ENCODE measurements around the gene DENND1A. TPM values are rescaled to one million over a fixed set of nuclear protein-coding genes. Genes with fewer than 3 reads are reported as not detected.
"Not testable (repeated sequence)": the region's sequence is repeated elsewhere in the genome, so short reads cannot be mapped to it uniquely, and the experiment has no call there.

Gene DENND1A
- total RNA-seq, 1 experiment from 2014 or later, result 29.7 TPM

DNA sequence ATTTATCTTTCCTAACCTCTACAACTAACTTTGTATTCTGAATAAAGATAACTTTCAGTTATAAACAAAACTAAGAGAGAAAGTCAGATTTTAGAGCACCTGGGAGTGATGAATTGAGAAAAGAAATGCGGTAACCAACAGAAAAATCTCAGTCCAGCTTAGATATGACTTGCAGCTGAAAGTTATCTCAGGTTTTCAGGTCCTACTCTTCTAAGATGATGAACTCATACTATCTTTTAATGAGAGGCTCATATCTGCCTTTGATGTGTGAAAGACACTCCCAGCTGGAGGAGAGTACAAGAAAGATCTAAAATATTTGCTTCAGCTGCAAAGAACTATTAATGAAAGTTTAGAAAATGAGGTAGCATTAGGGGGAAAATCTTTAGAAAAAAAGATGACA is 190.5 kb downstream of the DENND1A start:
- DNase-seq, result no peak
- Histone ChIP-seq H3K4me1 (ENCODE audit: insufficient read depth, low read length) (no peaks in the 10 kb centered on the region), H3F3A (ENCODE audit: low read length, unreplicated experiment) (no peaks in the 10 kb centered on the region), H3K9me3 (ENCODE audit: low read length) (no peaks in the 10 kb centered on the region), H3K9me2 (replicated peaks; ENCODE audit: low read length) (no peaks in the 10 kb centered on the region), H3K27ac (ENCODE audit: low read length) (no peak overlapping the region), H3K4me3 (ENCODE audit: low read length) (no peak overlapping the region), H4K20me1 (ENCODE audit: low read length) (no peaks in the 10 kb centered on the region), H3K79me2 (ENCODE audit: low read length) (no peaks in the 10 kb centered on the region), H3K9ac (ENCODE audit: low read length) (no peak overlapping the region), H2AFZ (ENCODE audit: low read length) (no peak overlapping the region), H3K27me3 (ENCODE audit: low read length) (no peaks in the 10 kb centered on the region), H3K4me2 (ENCODE audit: low read length) (no peak overlapping the region), H3K36me3 (ENCODE audit: low read depth, low read length) (no peaks in the 10 kb centered on the region)
- intact Hi-C loops (cut with micrococcal nuclease), result no loop called here
- BruUV-seq (replicated peaks), result no TSS peak
- TF ChIP-seq EZH2 (IDR thresholded peaks at IDR 0.05; ENCODE audit: low read length, unreplicated experiment) (no peak), EZH2phosphoT487 (IDR thresholded peaks at IDR 0.05; ENCODE audit: borderline replicate concordance, low read length) (no peak), CTCF (conservative IDR thresholded peaks at IDR 0.05; ENCODE audit: low read depth, low read length) (no peak)
- CTCF ChIA-PET, result no interaction called here
- no peak for ATAC-seq
- POLR2A ChIA-PET (ENCODE audit: unreplicated experiment), result interaction anchor here (0.6 kb wide), 1 partner anchor 509 kb away, joined by 3 read pairs; no protein-coding TSS in a partner anchor

DNA sequence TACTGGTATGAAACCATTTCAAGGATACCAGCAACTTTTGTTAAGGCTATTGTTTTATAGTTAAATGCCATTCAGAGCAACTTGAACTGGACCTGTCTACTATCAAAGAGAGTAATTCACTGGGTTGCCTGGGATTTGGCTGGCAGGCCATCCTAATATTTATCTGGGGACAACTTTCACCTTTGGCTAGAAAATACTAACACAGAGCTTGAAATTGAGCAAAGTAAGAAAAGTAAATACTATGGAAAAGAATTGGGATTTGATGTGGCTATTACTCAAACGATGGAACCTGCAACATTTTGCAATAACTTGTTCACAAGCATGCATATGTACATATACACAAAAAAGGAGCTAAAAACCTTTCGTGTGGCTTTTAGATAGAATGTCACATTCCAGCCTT is 191.3 kb downstream of the DENND1A start:
- Histone ChIP-seq H3K27ac (ENCODE audit: low read length) (no peak overlapping the region), H3K9ac (ENCODE audit: low read length) (no peak overlapping the region), H2AFZ (ENCODE audit: low read length) (no peak overlapping the region), H3K4me2 (ENCODE audit: low read length) (no peak overlapping the region), H3K36me3 (ENCODE audit: low read depth, low read length) (no peaks in the 10 kb centered on the region), H3K4me1 (ENCODE audit: insufficient read depth, low read length) (no peaks in the 10 kb centered on the region), H3K27me3 (ENCODE audit: low read length) (no peaks in the 10 kb centered on the region), H3K9me3 (ENCODE audit: low read length) (no peaks in the 10 kb centered on the region), H3F3A (ENCODE audit: low read length, unreplicated experiment) (no peaks in the 10 kb centered on the region), H3K79me2 (ENCODE audit: low read length) (no peaks in the 10 kb centered on the region), H4K20me1 (ENCODE audit: low read length) (no peaks in the 10 kb centered on the region), H3K4me3 (ENCODE audit: low read length) (no peak overlapping the region), H3K9me2 (replicated peaks; ENCODE audit: low read length) (no peaks in the 10 kb centered on the region)
- DNase-seq, result no peak
- no peak for ATAC-seq
- ChIA-PET POLR2A (ENCODE audit: unreplicated experiment) (no interaction called here), CTCF (no interaction called here)
- no TSS peak for BruUV-seq (replicated peaks)
- no peak for TF ChIP-seq CTCF (conservative IDR thresholded peaks at IDR 0.05; ENCODE audit: low read depth, low read length)
- TF ChIP-seq EZH2 (IDR thresholded peaks at IDR 0.05; ENCODE audit: low read length, unreplicated experiment), result no peak
- no peak for TF ChIP-seq EZH2phosphoT487 (IDR thresholded peaks at IDR 0.05; ENCODE audit: borderline replicate concordance, low read length)
- intact Hi-C loops (cut with micrococcal nuclease), result no loop called here

- CTCF ChIA-PET, result no interaction called here
- Histone ChIP-seq H3K27ac (ENCODE audit: low read length) (no peak overlapping the region), H2AFZ (ENCODE audit: low read length) (no peak overlapping the region), H3K9ac (ENCODE audit: low read length) (no peak overlapping the region), H3K4me2 (ENCODE audit: low read length) (no peak overlapping the region), H3K4me1 (ENCODE audit: insufficient read depth, low read length) (no peaks in the 10 kb centered on the region), H3F3A (ENCODE audit: low read length, unreplicated experiment) (no peaks in the 10 kb centered on the region), H3K9me2 (replicated peaks; ENCODE audit: low read length) (no peaks in the 10 kb centered on the region), H4K20me1 (ENCODE audit: low read length) (no peaks in the 10 kb centered on the region), H3K36me3 (ENCODE audit: low read depth, low read length) (no peaks in the 10 kb centered on the region), H3K79me2 (ENCODE audit: low read length) (no peaks in the 10 kb centered on the region), H3K4me3 (ENCODE audit: low read length) (no peak overlapping the region), H3K27me3 (ENCODE audit: low read length) (no peaks in the 10 kb centered on the region), H3K9me3 (ENCODE audit: low read length) (no peaks in the 10 kb centered on the region)
- POLR2A ChIA-PET (ENCODE audit: unreplicated experiment), result no interaction called here
- no TSS peak for BruUV-seq (replicated peaks)
- ATAC-seq (no peak), DNase-seq (peak; percentile 17)
- intact Hi-C loops (cut with micrococcal nuclease), result no loop called here
- TF ChIP-seq EZH2 (IDR thresholded peaks at IDR 0.05; ENCODE audit: low read length, unreplicated experiment) (no peak), EZH2phosphoT487 (IDR thresholded peaks at IDR 0.05; ENCODE audit: borderline replicate concordance, low read length) (no peak)
These were observed 194.6 kb downstream of the DENND1A start for GRCh38 chr9:123735376-123735775.

DNA sequence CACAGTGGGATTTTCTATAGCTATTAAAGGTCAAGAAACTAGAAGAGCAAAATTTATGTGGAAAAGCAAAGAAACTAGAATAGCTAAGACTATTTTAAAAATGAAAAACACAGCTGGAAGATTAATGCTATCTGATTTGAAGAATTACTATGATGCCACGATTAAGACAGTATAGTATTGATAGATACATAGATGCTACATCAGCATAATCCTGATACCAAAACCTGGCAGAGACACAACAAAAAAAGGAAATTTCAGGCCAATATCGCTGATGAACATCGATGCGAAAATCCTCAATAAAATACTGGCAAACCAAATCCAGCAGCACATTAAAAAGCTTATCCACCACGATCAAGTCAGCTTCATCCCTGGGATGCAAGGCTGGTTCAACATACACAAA is 201.4 kb downstream of the DENND1A start:
- H3K9me3 ChIP-seq (ENCODE audit: low read length); H3K9me2 ChIP-seq (replicated peaks; ENCODE audit: low read length); CTCF ChIA-PET; H3K27ac ChIP-seq (ENCODE audit: low read length); ATAC-seq; H2AFZ ChIP-seq (ENCODE audit: low read length); H3F3A ChIP-seq (ENCODE audit: low read length, unreplicated experiment); H3K4me3 ChIP-seq (ENCODE audit: low read length); BruUV-seq (replicated peaks); intact Hi-C loops (cut with micrococcal nuclease); H3K36me3 ChIP-seq (ENCODE audit: low read depth, low read length); H3K4me1 ChIP-seq (ENCODE audit: insufficient read depth, low read length); POLR2A ChIA-PET (ENCODE audit: unreplicated experiment); H4K20me1 ChIP-seq (ENCODE audit: low read length); H3K79me2 ChIP-seq (ENCODE audit: low read length); H3K4me2 ChIP-seq (ENCODE audit: low read length); H3K9ac ChIP-seq (ENCODE audit: low read length); DNase-seq; H3K27me3 ChIP-seq (ENCODE audit: low read length): not testable (repeated sequence)

All from PC-3 (cell line).